ENCODE measurements around the gene DYNLT4.
"Not testable (repeated sequence)": the region's sequence is repeated elsewhere in the genome, so short reads cannot be mapped to it uniquely, and the experiment has no call there.

Gene DYNLT4

GRCh38 chr1:44778705-44779576 is 28.2 kb downstream of the DYNLT4 start:
- Histone ChIP-seq H3K4me1 (ENCODE audit: control insufficient read depth, insufficient read depth, low read length) (peaks cover 25% of the 10 kb centered on the region), H3K9me3 (replicated peaks; ENCODE audit: low read length) (no peaks in the 10 kb centered on the region), H3K9ac (ENCODE audit: low read depth, low read length) (no peak overlapping the region), H3K4me3 (ENCODE audit: low read length) (no peak overlapping the region), H3K4me2 (ENCODE audit: low read length) (peak overlapping the region; percentile 94), H3K36me3 (ENCODE audit: insufficient read depth, low read length) (peaks cover 60% of the 10 kb centered on the region), H3K27me3 (ENCODE audit: control insufficient read depth, insufficient read depth, low read length) (no peaks in the 10 kb centered on the region)

- peak overlapping the region; percentile 91 for H3K4me3 ChIP-seq (ENCODE audit: low read length)
- peak overlapping the region; percentile 95 for H3K9ac ChIP-seq (ENCODE audit: low read depth, low read length)
- H3K9me3 ChIP-seq (replicated peaks; ENCODE audit: low read length): no peaks in the 10 kb centered on the region
- H3K4me1 ChIP-seq (ENCODE audit: control insufficient read depth, insufficient read depth, low read length): peaks cover 17% of the 10 kb centered on the region
- H3K4me2 ChIP-seq (ENCODE audit: low read length): peak overlapping the region; percentile 94
- H3K27me3 ChIP-seq (ENCODE audit: control insufficient read depth, insufficient read depth, low read length): no peaks in the 10 kb centered on the region
- peaks cover 60% of the 10 kb centered on the region for H3K36me3 ChIP-seq (ENCODE audit: insufficient read depth, low read length)
These were observed 29.0 kb downstream of the DYNLT4 start for GRCh38 chr1:44777969-44778635.

GRCh38 chr1:44777547-44777946 is 29.6 kb downstream of the DYNLT4 start:
- Histone ChIP-seq H3K36me3 (ENCODE audit: insufficient read depth, low read length) (peaks cover 60% of the 10 kb centered on the region), H3K9me3 (replicated peaks; ENCODE audit: low read length) (no peaks in the 10 kb centered on the region), H3K9ac (ENCODE audit: low read depth, low read length) (peak overlapping the region; percentile 95), H3K4me3 (ENCODE audit: low read length) (peak overlapping the region; percentile 91), H3K4me1 (ENCODE audit: control insufficient read depth, insufficient read depth, low read length) (peaks cover 17% of the 10 kb centered on the region), H3K4me2 (ENCODE audit: low read length) (peak overlapping the region; percentile 94), H3K27me3 (ENCODE audit: control insufficient read depth, insufficient read depth, low read length) (no peaks in the 10 kb centered on the region)

GRCh38 chr1:44776730-44777068 is 30.5 kb downstream of the DYNLT4 start:
- H3K9me3 ChIP-seq (replicated peaks; ENCODE audit: low read length): no peaks in the 10 kb centered on the region
- peaks cover 60% of the 10 kb centered on the region for H3K36me3 ChIP-seq (ENCODE audit: insufficient read depth, low read length)
- no peaks in the 10 kb centered on the region for H3K27me3 ChIP-seq (ENCODE audit: control insufficient read depth, insufficient read depth, low read length)
- peak overlapping the region; percentile 95 for H3K9ac ChIP-seq (ENCODE audit: low read depth, low read length)
- H3K4me3 ChIP-seq (ENCODE audit: low read length): peak overlapping the region; percentile 91
- H3K4me2 ChIP-seq (ENCODE audit: low read length): peak overlapping the region; percentile 94
- peaks cover 17% of the 10 kb centered on the region for H3K4me1 ChIP-seq (ENCODE audit: control insufficient read depth, insufficient read depth, low read length)

GRCh38 chr1:44775930-44776729 is 31.0 kb downstream of the DYNLT4 start:
- H3K36me3 ChIP-seq (ENCODE audit: insufficient read depth, low read length): peaks cover 55% of the 10 kb centered on the region
- peak overlapping the region; percentile 94 for H3K4me2 ChIP-seq (ENCODE audit: low read length)
- peak overlapping the region; percentile 91 for H3K4me3 ChIP-seq (ENCODE audit: low read length)
- peaks cover 17% of the 10 kb centered on the region for H3K4me1 ChIP-seq (ENCODE audit: control insufficient read depth, insufficient read depth, low read length)
- no peaks in the 10 kb centered on the region for H3K9me3 ChIP-seq (replicated peaks; ENCODE audit: low read length)
- no peaks in the 10 kb centered on the region for H3K27me3 ChIP-seq (ENCODE audit: control insufficient read depth, insufficient read depth, low read length)
- H3K9ac ChIP-seq (ENCODE audit: low read depth, low read length): peak overlapping the region; percentile 95

GRCh38 chr1:44775078-44775929 is 31.8 kb downstream of the DYNLT4 start, which contains the start of gene RPS8:
Gene RPS8 (plus strand): TSS chr1:44775540. CDS start chr1:44775597, 57 bp downstream.
- Histone ChIP-seq H3K9ac (ENCODE audit: low read depth, low read length) (peak within 1 kb of the TSS; percentile 95), H3K9me3 (replicated peaks; ENCODE audit: low read length) (no peaks in the 10 kb centered on the region), H3K4me2 (ENCODE audit: low read length) (peak within 1 kb of the TSS; percentile 94), H3K4me3 (ENCODE audit: low read length) (peak within 1 kb of the TSS; percentile 91), H3K36me3 (ENCODE audit: insufficient read depth, low read length) (peaks cover 46% of the 10 kb centered on the region), H3K4me1 (ENCODE audit: control insufficient read depth, insufficient read depth, low read length) (peaks cover 17% of the 10 kb centered on the region), H3K27me3 (ENCODE audit: control insufficient read depth, insufficient read depth, low read length) (no peaks in the 10 kb centered on the region)

- peaks cover 21% of the 10 kb centered on the region for H3K36me3 ChIP-seq (ENCODE audit: insufficient read depth, low read length)
- not testable (repeated sequence) for H3K9ac ChIP-seq (ENCODE audit: low read depth, low read length); H3K4me1 ChIP-seq (ENCODE audit: control insufficient read depth, insufficient read depth, low read length)
These were observed 40.7 kb downstream of the DYNLT4 start for GRCh38 chr1:44766421-44766820.

GRCh38 chr1:44760876-44761275 is 46.3 kb downstream of the DYNLT4 start:
- no peaks in the 10 kb centered on the region for H3K4me1 ChIP-seq (ENCODE audit: control insufficient read depth, insufficient read depth, low read length)
- peaks cover 51% of the 10 kb centered on the region for H3K36me3 ChIP-seq (ENCODE audit: insufficient read depth, low read length)
- H3K4me2 ChIP-seq (ENCODE audit: low read length): no peak overlapping the region

More at GRCh38 chr1:44766421-44766820, 40.7 kb downstream of the DYNLT4 start:
- not testable (repeated sequence) for H3K4me3 ChIP-seq (ENCODE audit: low read length); H3K27me3 ChIP-seq (ENCODE audit: control insufficient read depth, insufficient read depth, low read length); H3K4me2 ChIP-seq (ENCODE audit: low read length); H3K9me3 ChIP-seq (replicated peaks; ENCODE audit: low read length)

GRCh38 chr1:44759077-44759476 is 48.1 kb downstream of the DYNLT4 start:
- Histone ChIP-seq H3K9ac (ENCODE audit: low read depth, low read length) (no peak overlapping the region), H3K36me3 (ENCODE audit: insufficient read depth, low read length) (peaks cover 55% of the 10 kb centered on the region), H3K27me3 (ENCODE audit: control insufficient read depth, insufficient read depth, low read length) (no peaks in the 10 kb centered on the region), H3K9me3 (replicated peaks; ENCODE audit: low read length) (no peaks in the 10 kb centered on the region), H3K4me1 (ENCODE audit: control insufficient read depth, insufficient read depth, low read length) (no peaks in the 10 kb centered on the region), H3K4me3 (ENCODE audit: low read length) (no peak overlapping the region), H3K4me2 (ENCODE audit: low read length) (no peak overlapping the region)

More at GRCh38 chr1:44760876-44761275, 46.3 kb downstream of the DYNLT4 start:
- no peaks in the 10 kb centered on the region for H3K27me3 ChIP-seq (ENCODE audit: control insufficient read depth, insufficient read depth, low read length)
- H3K9ac ChIP-seq (ENCODE audit: low read depth, low read length): no peak overlapping the region
- H3K4me3 ChIP-seq (ENCODE audit: low read length): no peak overlapping the region
- H3K9me3 ChIP-seq (replicated peaks; ENCODE audit: low read length): no peaks in the 10 kb centered on the region

- Histone ChIP-seq H3K27me3 (ENCODE audit: control insufficient read depth, insufficient read depth, low read length) (no peaks in the 10 kb centered on the region), H3K4me3 (ENCODE audit: low read length) (no peak overlapping the region), H3K9me3 (replicated peaks; ENCODE audit: low read length) (no peaks in the 10 kb centered on the region), H3K9ac (ENCODE audit: low read depth, low read length) (no peak overlapping the region), H3K4me2 (ENCODE audit: low read length) (no peak overlapping the region), H3K4me1 (ENCODE audit: control insufficient read depth, insufficient read depth, low read length) (no peaks in the 10 kb centered on the region), H3K36me3 (ENCODE audit: insufficient read depth, low read length) (peaks cover 54% of the 10 kb centered on the region)
These were observed 49.7 kb downstream of the DYNLT4 start for GRCh38 chr1:44757420-44757819.

Data from skeletal muscle satellite cell (primary cell).